ENCODE data around the gene ZNF593. TPM values are rescaled to one million over a fixed set of nuclear protein-coding genes. Genes with fewer than 3 reads are reported as not detected.

ZNF593 gene
- polyA plus RNA-seq, 1 of the 3 experiments (the other 2 are of a cell fraction): 64.8 TPM

- ChIA-PET POLR2A (no interaction called here), CTCF (interaction anchor here (0.8 to 11.3 kb wide), 3 partner anchors 8 to 31 kb away, joined by 4 to 91 read pairs (median 5); no protein-coding TSS in a partner anchor)
- Histone ChIP-seq H3K79me2 (ENCODE audit: insufficient read depth) (no peaks in the 10 kb centered on the region), H3K27me3 (ENCODE audit: insufficient read depth) (no peaks in the 10 kb centered on the region), H3K27ac (ENCODE audit: low read depth in 2 of 2, low read length in 1 of 2) (no peak overlapping the region), H3K4me3 (ENCODE audit: low read depth in 2 of 2, low read length in 1 of 2) (no peak overlapping the region), H3F3A (replicated peaks; ENCODE audit: insufficient read depth) (no peaks in the 10 kb centered on the region), H3K9me2 (no peaks in the 10 kb centered on the region), H3K9me3 (no peaks in the 10 kb centered on the region), H3K9ac (no peak overlapping the region), H4K20me1 (ENCODE audit: insufficient read depth) (no peaks in the 10 kb centered on the region), H3K4me2 (no peak overlapping the region), H3K4me1 (ENCODE audit: control insufficient read depth in 1 of 2, insufficient read depth in 2 of 2, low read depth in 1 of 2, low read length in 1 of 2) (0 out of 4 replicates have a peak, but pooled peaks cover 0 to 4% of the 10 kb centered on the region in 2 experiments), H2AFZ (ENCODE audit: low read depth) (no peak overlapping the region), H3K36me3 (replicated peaks in 1 of 2; ENCODE audit: control insufficient read depth in 1 of 2, insufficient read depth in 2 of 2, low read length in 1 of 2) (no peaks in the 10 kb centered on the region)
- TF ChIP-seq MEF2A (IDR thresholded peaks at IDR 0.05; ENCODE audit: borderline replicate concordance, low read depth): no peak
- no peak for TF ChIP-seq RAD21 (IDR thresholded peaks at IDR 0.05; ENCODE audit: low read length)
- TF ChIP-seq ZBTB33 (IDR thresholded peaks at IDR 0.05; ENCODE audit: borderline replicate concordance, low read depth): no peak
- TF ChIP-seq GABPA (IDR thresholded peaks at IDR 0.05; ENCODE audit: low read depth): no peak
- TF ChIP-seq FOXJ3 (CRISPR knock-in tag; IDR thresholded peaks at IDR 0.05): no peak
- no peak for DNase-seq
- 78% methylated on average over 1 of the region's 1 CpG for WGBS (ENCODE audit: low lambda C conversion rate)
Measured at GRCh38 chr1:26130695-26131094, 39.0 kb upstream of the ZNF593 start.

GRCh38 chr1:26132128-26132833 lies 37.4 kb upstream of the ZNF593 start:
- no peaks in the 10 kb centered on the region for H3F3A ChIP-seq (replicated peaks; ENCODE audit: insufficient read depth)
- no peak overlapping the region for H3K27ac ChIP-seq (ENCODE audit: low read depth in 2 of 2, low read length in 1 of 2)
- no peaks in the 10 kb centered on the region for H3K4me1 ChIP-seq (ENCODE audit: control insufficient read depth in 1 of 2, insufficient read depth in 2 of 2, low read depth in 1 of 2, low read length in 1 of 2)
- H3K4me2 ChIP-seq: no peak overlapping the region
- H3K4me3 ChIP-seq (ENCODE audit: low read depth in 2 of 2, low read length in 1 of 2): no peak overlapping the region
- ChIA-PET POLR2A (no interaction called here), CTCF (interaction anchor here (0.7 to 11.3 kb wide), 5 partner anchors 13 to 31 kb away, joined by 3 to 91 read pairs (median 3); no protein-coding TSS in a partner anchor)
- no peaks in the 10 kb centered on the region for H4K20me1 ChIP-seq (ENCODE audit: insufficient read depth)
- H2AFZ ChIP-seq (ENCODE audit: low read depth): no peak overlapping the region
- no peaks in the 10 kb centered on the region for H3K36me3 ChIP-seq (replicated peaks in 1 of 2; ENCODE audit: control insufficient read depth in 1 of 2, insufficient read depth in 2 of 2, low read length in 1 of 2)
- H3K9me2 ChIP-seq: no peaks in the 10 kb centered on the region
- no peak overlapping the region for H3K9ac ChIP-seq
- no peaks in the 10 kb centered on the region for H3K9me3 ChIP-seq
- no peaks in the 10 kb centered on the region for H3K79me2 ChIP-seq (ENCODE audit: insufficient read depth)
- no peak for DNase-seq
- no peaks in the 10 kb centered on the region for H3K27me3 ChIP-seq (ENCODE audit: insufficient read depth)
- WGBS (ENCODE audit: low lambda C conversion rate): 52% methylated on average over 5 of the region's 5 CpGs
- TF ChIP-seq MAX (IDR thresholded peaks at IDR 0.05; ENCODE audit: low read depth) (no peak), ELF1 (IDR thresholded peaks at IDR 0.05) (no peak), SMC3 (IDR thresholded peaks at IDR 0.05; ENCODE audit: low read depth, low read length) (no peak), PBX3 (IDR thresholded peaks at IDR 0.05) (no peak), FOXM1 (IDR thresholded peaks at IDR 0.05; ENCODE audit: low read depth) (no peak), IRF3 (IDR thresholded peaks at IDR 0.05; ENCODE audit: low read depth, low read length) (no peak), REST (IDR thresholded peaks at IDR 0.05; ENCODE audit: low read depth, low read length) (no peak), TAF1 (IDR thresholded peaks at IDR 0.05; ENCODE audit: borderline replicate concordance, low read depth, low read length) (no peak), YY1 (IDR thresholded peaks at IDR 0.05; ENCODE audit: low read depth) (no peak), USF1 (IDR thresholded peaks at IDR 0.05; ENCODE audit: borderline replicate concordance, low read depth) (no peak), GABPA (IDR thresholded peaks at IDR 0.05; ENCODE audit: low read depth) (no peak), ZBTB33 (IDR thresholded peaks at IDR 0.05; ENCODE audit: borderline replicate concordance, low read depth) (no peak)

Data from SK-N-SH (cell line).